ENCODE results near the gene GPR17.

The GPR17 gene

GRCh38 chr2:127695491-127696472 is 49.8 kb downstream of the GPR17 start:
- peak; percentile 18 for DNase-seq

- no peak for DNase-seq
Measured at GRCh38 chr2:127697482-127698180, 51.7 kb downstream of the GPR17 start.

GRCh38 chr2:127698553-127699355 is 52.8 kb downstream of the GPR17 start:
- no peak for DNase-seq

- no peak for DNase-seq
Measured at GRCh38 chr2:127700527-127701192, 54.7 kb downstream of the GPR17 start.

- peak; percentile 75 for DNase-seq
Measured at GRCh38 chr2:127701193-127701650, 55.3 kb downstream of the GPR17 start, which contains the start of gene SFT2D3. Gene SFT2D3, plus strand, starts transcription at chr2:127701497. Its CDS starts 32 bp downstream, at chr2:127701529.

GRCh38 chr2:127701651-127702394 is 55.9 kb downstream of the GPR17 start:
- peak; percentile 54 for DNase-seq
